Mucosa of rectum (tissue), 2 donors: ENCODE data around the gene SH3RF3.

Experiments
- H3K27ac ChIP-seq, 2 donors: one replicate each; pipeline ENCODE4 v1.7.0; 2013; ENCODE audit warnings: inconsistent platforms in 2 of 2, low read depth in 2 of 2, low read length in 2 of 2
- H3K27me3 ChIP-seq, 2 donors: one replicate each; pipeline ENCODE4 v1.7.0; 2013; ENCODE audit warnings: low read length in 2 of 2; ENCODE audit not compliant: control insufficient read depth in 2 of 2, insufficient read depth in 2 of 2
- H3K36me3 ChIP-seq, 2 donors: one replicate each; pipeline ENCODE4 v1.7.0; 2013; ENCODE audit warnings: low read length in 2 of 2; ENCODE audit not compliant: control insufficient read depth in 2 of 2, insufficient read depth in 2 of 2
- H3K4me1 ChIP-seq, 2 donors: one replicate each; pipeline ENCODE4 v1.7.0; 2013; ENCODE audit warnings: low read length in 2 of 2, mild to moderate bottlenecking in 1 of 2; ENCODE audit not compliant: control insufficient read depth in 2 of 2, insufficient read depth in 2 of 2
- H3K4me3 ChIP-seq, 2 donors: one replicate each; pipeline ENCODE4 v1.7.0; 2013; ENCODE audit warnings: low read length in 2 of 2
- H3K9ac ChIP-seq, 2 donors: one replicate each; pipeline ENCODE4 v1.7.0; 2013; ENCODE audit warnings: low read length in 2 of 2, low read depth in 1 of 2, mild to moderate bottlenecking in 1 of 2
- H3K9me3 ChIP-seq, 2 donors: one replicate each; pipeline ENCODE4 v1.7.0; 2013; ENCODE audit warnings: low read length in 2 of 2; ENCODE audit not compliant: control insufficient read depth in 2 of 2
- donor health status: healthy.
- donor health status: Normal muscosa, but diverticular disease.

The SH3RF3 gene

GRCh38 chr2:109311771-109312170 is 182.8 kb downstream of the SH3RF3 start:
- Histone ChIP-seq H3K27ac (no peak overlapping the region), H3K4me3 (no peak overlapping the region), H3K27me3 (no peaks in the 10 kb centered on the region), H3K36me3 (no peaks in the 10 kb centered on the region), H3K4me1 (no peaks in the 10 kb centered on the region), H3K9me3 (no peaks in the 10 kb centered on the region), H3K9ac (no peak overlapping the region)

- Histone ChIP-seq H3K27ac (no peak overlapping the region), H3K36me3 (no peaks in the 10 kb centered on the region), H3K4me3 (no peak overlapping the region), H3K9ac (no peak overlapping the region), H3K4me1 (peaks cover 0 to 5% of the 10 kb centered on the region in 2 donors), H3K27me3 (no peaks in the 10 kb centered on the region), H3K9me3 (no peaks in the 10 kb centered on the region)
These were observed 183.9 kb downstream of the SH3RF3 start for GRCh38 chr2:109312902-109313301.

GRCh38 chr2:109313343-109313742 is 184.3 kb downstream of the SH3RF3 start:
- Histone ChIP-seq H3K27ac (no peak overlapping the region), H3K4me1 (peaks cover 0 to 5% of the 10 kb centered on the region in 2 donors), H3K9me3 (no peaks in the 10 kb centered on the region), H3K4me3 (no peak overlapping the region), H3K36me3 (no peaks in the 10 kb centered on the region), H3K9ac (no peak overlapping the region), H3K27me3 (no peaks in the 10 kb centered on the region)

DNA sequence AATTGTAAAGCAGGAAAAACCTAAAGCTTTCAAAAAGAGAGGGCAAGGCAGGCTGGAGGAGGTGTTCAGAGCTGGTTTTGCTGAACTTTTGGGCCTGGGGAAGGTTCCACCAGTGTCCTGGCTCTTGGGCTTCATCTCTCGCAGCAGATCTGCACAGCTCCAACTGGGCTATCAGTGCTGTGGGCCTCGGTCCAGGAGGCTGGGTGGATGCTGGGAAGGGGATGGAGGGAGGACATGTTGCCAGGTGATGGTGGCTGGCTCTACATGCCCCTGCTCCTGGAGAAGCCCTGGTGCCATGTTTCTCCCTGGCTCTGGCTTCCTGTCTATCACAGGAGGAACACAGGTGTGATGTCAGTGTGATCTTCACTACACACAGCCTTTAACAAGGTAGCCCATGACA is 187.1 kb downstream of the SH3RF3 start:
- Histone ChIP-seq H3K4me1 (peaks cover 0 to 5% of the 10 kb centered on the region in 2 donors), H3K4me3 (no peak overlapping the region), H3K36me3 (no peaks in the 10 kb centered on the region), H3K27me3 (no peaks in the 10 kb centered on the region), H3K27ac (no peak overlapping the region), H3K9me3 (no peaks in the 10 kb centered on the region), H3K9ac (no peak overlapping the region)

- Histone ChIP-seq H3K36me3 (no peaks in the 10 kb centered on the region), H3K4me1 (peaks cover 4 to 5% of the 10 kb centered on the region in 2 donors), H3K4me3 (no peak overlapping the region), H3K9ac (no peak overlapping the region), H3K27me3 (no peaks in the 10 kb centered on the region), H3K27ac (peak overlapping the region; percentile 46 to 58), H3K9me3 (no peaks in the 10 kb centered on the region)
These were observed 188.6 kb downstream of the SH3RF3 start for GRCh38 chr2:109317471-109318095.

GRCh38 chr2:109318150-109318948 is 189.3 kb downstream of the SH3RF3 start:
- no peaks in the 10 kb centered on the region for H3K9me3 ChIP-seq
- no peaks in the 10 kb centered on the region for H3K36me3 ChIP-seq
- no peak overlapping the region for H3K9ac ChIP-seq
- peak overlapping the region; percentile 46 to 58 for H3K27ac ChIP-seq
- peaks cover 8 to 10% of the 10 kb centered on the region in 2 donors for H3K4me1 ChIP-seq
- H3K4me3 ChIP-seq, result no peak overlapping the region
- H3K27me3 ChIP-seq, result no peaks in the 10 kb centered on the region

DNA sequence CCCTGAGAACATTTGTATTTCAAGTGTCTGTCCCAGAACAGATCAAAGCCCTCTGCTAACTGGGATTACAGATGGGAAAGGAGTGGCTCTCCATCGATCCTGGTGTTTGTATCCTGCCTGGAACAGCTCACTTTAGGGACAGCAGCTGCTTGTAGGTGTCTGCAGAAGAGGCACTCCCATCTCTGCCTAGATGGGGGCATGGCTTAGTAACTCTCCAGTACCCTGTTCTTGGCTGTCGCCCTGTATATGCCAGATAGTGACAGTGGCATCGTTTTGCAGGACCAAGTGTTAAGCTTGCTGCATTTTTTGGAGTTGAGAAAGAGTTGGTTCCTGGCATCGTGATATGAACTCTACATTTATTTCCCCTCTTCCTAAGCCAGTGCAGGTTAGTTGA is 189.9 kb downstream of the SH3RF3 start:
- Histone ChIP-seq H3K9me3 (no peaks in the 10 kb centered on the region), H3K4me3 (no peak overlapping the region), H3K4me1 (peaks cover 8 to 10% of the 10 kb centered on the region in 2 donors), H3K36me3 (no peaks in the 10 kb centered on the region), H3K9ac (no peak overlapping the region), H3K27ac (peak overlapping the region; percentile 45 to 46), H3K27me3 (no peaks in the 10 kb centered on the region)

GRCh38 chr2:109320195-109320922 is 191.4 kb downstream of the SH3RF3 start:
- H3K9me3 ChIP-seq, result no peaks in the 10 kb centered on the region
- H3K4me1 ChIP-seq, result peaks cover 8 to 10% of the 10 kb centered on the region in 2 donors
- H3K36me3 ChIP-seq, result no peaks in the 10 kb centered on the region
- H3K9ac ChIP-seq, result no peak overlapping the region
- no peaks in the 10 kb centered on the region for H3K27me3 ChIP-seq
- H3K27ac ChIP-seq, result no peak overlapping the region
- H3K4me3 ChIP-seq, result no peak overlapping the region

DNA sequence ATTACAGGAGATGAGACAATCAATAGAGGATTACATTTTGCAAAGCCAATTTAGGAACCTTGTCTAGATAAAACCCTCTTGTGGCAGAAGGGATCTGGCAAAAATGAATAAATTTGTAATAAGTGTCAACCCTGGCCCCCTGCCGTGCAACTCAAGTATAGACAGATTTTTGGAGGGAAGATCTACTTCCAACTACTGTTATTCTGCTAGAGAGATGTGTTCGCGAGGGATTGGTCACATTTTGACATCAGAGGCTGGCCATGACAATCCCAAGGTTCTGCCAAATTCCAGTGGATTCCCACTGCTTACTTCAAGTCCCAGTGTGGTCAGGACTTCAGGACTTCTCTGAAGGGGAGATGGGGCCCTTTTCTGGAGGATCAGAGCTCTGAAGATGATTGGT is 192.6 kb downstream of the SH3RF3 start:
- Histone ChIP-seq H3K36me3 (no peaks in the 10 kb centered on the region), H3K27me3 (no peaks in the 10 kb centered on the region), H3K9ac (peak overlapping the region in 1 of 2 donors; percentile 20), H3K9me3 (no peaks in the 10 kb centered on the region), H3K27ac (peak overlapping the region; percentile 59 to 66), H3K4me1 (peaks cover 8 to 10% of the 10 kb centered on the region in 2 donors), H3K4me3 (no peak overlapping the region)

GRCh38 chr2:109322111-109322510 is 193.1 kb downstream of the SH3RF3 start:
- Histone ChIP-seq H3K27ac (peak overlapping the region; percentile 59 to 66), H3K9me3 (no peaks in the 10 kb centered on the region), H3K4me3 (no peak overlapping the region), H3K36me3 (no peaks in the 10 kb centered on the region), H3K9ac (peak overlapping the region in 1 of 2 donors; percentile 20), H3K4me1 (peaks cover 8 to 10% of the 10 kb centered on the region in 2 donors), H3K27me3 (no peaks in the 10 kb centered on the region)
